Endothelial cell of umbilical vein (primary cell): ENCODE results near the gene ALDH1A2. TPM values are rescaled to one million over a fixed set of nuclear protein-coding genes. Genes with fewer than 3 reads are reported as not detected.

Experiments used
- BruUV-seq: library from RNA; stranded (reverse); fragments of 400-500 nt; replicated peaks from 2 replicates; lab custom pipeline; 2021; lab: Mats Ljungman, UMichigan
- CTCF ChIA-PET: fragments of 300-600, 350-600 bp; sonication (Branson Sonifier 250); formaldehyde crosslinking; loops from one replicate; lab custom pipeline; 2021; ENCODE audit warnings: antibody characterized with exemption, inconsistent platforms; lab: Charles Lee
- POLR2A ChIA-PET: fragments of 300-600, 350-600 bp; sonication (Branson Sonifier 250); formaldehyde crosslinking; loops from one replicate; lab custom pipeline; 2021; ENCODE audit warnings: antibody characterized with exemption, inconsistent platforms; lab: Charles Lee
- DNase-seq: peaks from one replicate; pipeline ENCODE4 v3.0.0-alpha.2; 2011; ENCODE audit warnings: low read depth, low spot score
- FAIRE-seq: peaks from 2 replicates; lab custom pipeline; 2011; peaks lifted over from hg19 to GRCh38; lab: Jason Lieb, UNC
- H2AFZ ChIP-seq: 2 replicates; pipeline ENCODE4 v1.6.0; 2012; ENCODE audit warnings: low read depth, low read length, control low read depth, inconsistent platforms
- H3K27ac ChIP-seq: 2 replicates; pipeline ENCODE4 v1.5.1; 2011; ENCODE audit warnings: low read depth, mild to moderate bottlenecking, control low read depth, low read length, moderate library complexity; ENCODE audit not compliant: insufficient read depth
- H3K27me3 ChIP-seq, 2 experiments: 2 replicates each; pipeline versions ENCODE4 v1.6.0 to v1.6.1; 2011; ENCODE audit warnings: low read length in 2 of 2, mixed read lengths in 1 of 2; ENCODE audit not compliant: control insufficient read depth in 2 of 2, insufficient read depth in 2 of 2
- H3K36me3 ChIP-seq, 2 experiments: 2 replicates in 1 of 2; 3 replicates in 1 of 2; pipeline ENCODE4 v1.5.1; 2011; ENCODE audit warnings: low read length in 2 of 2, mild to moderate bottlenecking in 1 of 2, moderate library complexity in 1 of 2; ENCODE audit not compliant: control insufficient read depth in 2 of 2, insufficient read depth in 2 of 2; ENCODE audit errors: extremely low read depth in 1 of 2
- H3K4me1 ChIP-seq: 3 replicates; pipeline ENCODE4 v1.5.1; 2011; ENCODE audit warnings: mild to moderate bottlenecking, low read length; ENCODE audit not compliant: control insufficient read depth, insufficient read depth; ENCODE audit errors: extremely low read depth
- H3K4me2 ChIP-seq: 2 replicates; pipeline ENCODE4 v1.6.1; 2011; ENCODE audit warnings: low read length, control low read depth, mixed read lengths; ENCODE audit not compliant: insufficient read depth
- H3K4me3 ChIP-seq, 3 experiments: fragments of 200-600 bp in 1 of 3; sonication (generic), shearing (Covaris generic) in 1 of 3; replicated peaks in 1 of 3; 2 replicates each; pipeline ENCODE4 v1.5.1; 2011 to 2016; ENCODE audit warnings: control low read depth in 3 of 3, low read length in 3 of 3, mild to moderate bottlenecking in 2 of 3, inconsistent platforms in 1 of 3, low read depth in 1 of 3, moderate library complexity in 1 of 3; ENCODE audit not compliant: insufficient read depth in 1 of 3
- H3K79me2 ChIP-seq: 2 replicates; pipeline ENCODE4 v1.6.0; 2012; ENCODE audit warnings: low read length, inconsistent platforms; ENCODE audit not compliant: control insufficient read depth, insufficient read depth
- H3K9ac ChIP-seq: replicated peaks from 2 replicates; pipeline ENCODE3; 2011; ENCODE audit warnings: low read length, control low read depth; ENCODE audit not compliant: insufficient read depth; ENCODE audit errors: extremely low read depth
- H3K9me1 ChIP-seq: replicated peaks from 3 replicates; pipeline ENCODE4 v1.6.0; 2011; ENCODE audit warnings: mild to moderate bottlenecking, low read length; ENCODE audit not compliant: control insufficient read depth, insufficient read depth; ENCODE audit errors: extremely low read depth
- H3K9me3 ChIP-seq: replicated peaks from 2 replicates; pipeline ENCODE4 v1.5.1; 2012; ENCODE audit warnings: low read length, inconsistent platforms; ENCODE audit not compliant: control insufficient read depth, insufficient read depth
- H4K20me1 ChIP-seq: replicated peaks from 2 replicates; pipeline ENCODE3; 2011; ENCODE audit warnings: mild to moderate bottlenecking, low read length; ENCODE audit not compliant: control insufficient read depth, insufficient read depth; ENCODE audit errors: extremely low read depth
- EZH2 ChIP-seq: IDR thresholded peaks from 2 replicates; pipeline ENCODE4 v1.6.1; 2012; ENCODE audit warnings: borderline replicate concordance, low read depth, mild to moderate bottlenecking, moderate library complexity, low read length, inconsistent platforms; ENCODE audit not compliant: severe bottlenecking
- FOS ChIP-seq: IDR thresholded peaks from 2 replicates; pipeline ENCODE4 v1.6.1; 2011; ENCODE audit warnings: mild to moderate bottlenecking, low read length, moderate library complexity, borderline replicate concordance; ENCODE audit not compliant: insufficient read depth
- GATA2 ChIP-seq: IDR thresholded peaks from 2 replicates; pipeline ENCODE4 v1.7.0; 2011; ENCODE audit warnings: low read depth, mild to moderate bottlenecking, moderate library complexity, mixed read lengths, low read length; ENCODE audit not compliant: insufficient read length, insufficient read depth
- JUN ChIP-seq: IDR thresholded peaks from 2 replicates; pipeline ENCODE4 v1.6.1; 2011; ENCODE audit warnings: borderline replicate concordance, low read depth; ENCODE audit not compliant: insufficient read length, insufficient read depth
- MAX ChIP-seq: IDR thresholded peaks from 2 replicates; pipeline ENCODE4 v1.6.1; 2011; ENCODE audit not compliant: insufficient read depth, insufficient read length
- MYC ChIP-seq: IDR thresholded peaks from one replicate; pipeline ENCODE4 v1.6.1; 2011; ENCODE audit warnings: mild to moderate bottlenecking, low read depth, low read length
- POLR2A ChIP-seq: IDR thresholded peaks from 2 replicates; pipeline ENCODE4 v1.6.1; 2012; ENCODE audit warnings: low read depth, mild to moderate bottlenecking, control low read depth, low read length
- POLR2AphosphoS5 ChIP-seq: IDR thresholded peaks from 2 replicates; pipeline ENCODE4 v1.6.1; 2012; ENCODE audit warnings: low read depth, mild to moderate bottlenecking, control low read depth, low read length, moderate library complexity; ENCODE audit not compliant: insufficient read depth
- dilution Hi-C: fragments of 300-500 bp; cut with MboI; formaldehyde crosslinking; loops from one replicate; pipeline ENCODE4 v1.15.0; 2019; ENCODE audit warnings: low sequenced_read_pairs; ENCODE audit not compliant: extremely low pct_ligation_motif_present
- intact Hi-C: fragments of 100-400 bp; cut with micrococcal nuclease; formaldehyde crosslinking; loops from one replicate; pipeline ENCODE4 v1.10.0; 2022
- polyA plus RNA-seq, 4 experiments: library from polyadenylated mRNA; depleted of rRNA in 3 of 4; stranded (reverse) in 3 of 4; unstranded in 1 of 4; fragments of >200 nt; gene quantifications; 2 replicates each; pipeline versions ENCODE4 v1.2.1 to v1.2.3, GENCODE V29; 2011 to 2012; ENCODE audit warnings: missing spikeins in 1 of 4
- total RNA-seq: library from RNA; stranded (reverse); gene quantifications from 2 replicates; pipeline ENCODE4 v1.2.3, GENCODE V29; 2021
- TF ChIP-seq, protein P1 (sequence below), 2 donors: IDR thresholded peaks; 1 replicate in 1 of 2; 2 replicates in 1 of 2; pipeline ENCODE4 v1.5.1; 2011; ENCODE audit warnings: low read length in 2 of 2, mild to moderate bottlenecking in 2 of 2, moderate library complexity in 2 of 2, control low read depth in 1 of 2, inconsistent platforms in 1 of 2, low read depth in 1 of 2; ENCODE audit not compliant: insufficient read depth in 1 of 2; ENCODE audit errors: extremely low read depth in 1 of 2

ALDH1A2 gene
- total and polyA plus RNA-seq, 2 donors (not counting 3 experiments of a cell fraction or from before 2014, with no cell fraction given): 16.3 to 34.9 TPM

GRCh38 chr15:58014040-58014439 lies 51.5 kb downstream of the ALDH1A2 start:
- H3K9me3 ChIP-seq: no peaks in the 10 kb centered on the region
- no peak overlapping the region for H2AFZ ChIP-seq
- no peak overlapping the region for H3K4me3 ChIP-seq
- no peaks in the 10 kb centered on the region for H3K27me3 ChIP-seq
- no peak for DNase-seq
- H3K9ac ChIP-seq: no peak overlapping the region
- H3K4me1 ChIP-seq: peaks cover 7% of the 10 kb centered on the region
- ChIA-PET CTCF (no interaction called here), POLR2A (no interaction called here)
- H3K4me2 ChIP-seq: no peak overlapping the region
- no peaks in the 10 kb centered on the region for H3K79me2 ChIP-seq
- H3K9me1 ChIP-seq: no peaks in the 10 kb centered on the region
- no peak for FAIRE-seq
- H3K36me3 ChIP-seq: no peaks in the 10 kb centered on the region
- no TSS peak for BruUV-seq
- H3K27ac ChIP-seq: no peak overlapping the region
- intact Hi-C loops: no loop called here
- dilution Hi-C loops: no loop called here
- no peaks in the 10 kb centered on the region for H4K20me1 ChIP-seq
- TF ChIP-seq JUN (no peak), POLR2AphosphoS5 (no peak), GATA2 (no peak), MAX (no peak), EZH2 (no peak), MYC (no peak), FOS (no peak), POLR2A (no peak)
- TF ChIP-seq, protein P1, sequence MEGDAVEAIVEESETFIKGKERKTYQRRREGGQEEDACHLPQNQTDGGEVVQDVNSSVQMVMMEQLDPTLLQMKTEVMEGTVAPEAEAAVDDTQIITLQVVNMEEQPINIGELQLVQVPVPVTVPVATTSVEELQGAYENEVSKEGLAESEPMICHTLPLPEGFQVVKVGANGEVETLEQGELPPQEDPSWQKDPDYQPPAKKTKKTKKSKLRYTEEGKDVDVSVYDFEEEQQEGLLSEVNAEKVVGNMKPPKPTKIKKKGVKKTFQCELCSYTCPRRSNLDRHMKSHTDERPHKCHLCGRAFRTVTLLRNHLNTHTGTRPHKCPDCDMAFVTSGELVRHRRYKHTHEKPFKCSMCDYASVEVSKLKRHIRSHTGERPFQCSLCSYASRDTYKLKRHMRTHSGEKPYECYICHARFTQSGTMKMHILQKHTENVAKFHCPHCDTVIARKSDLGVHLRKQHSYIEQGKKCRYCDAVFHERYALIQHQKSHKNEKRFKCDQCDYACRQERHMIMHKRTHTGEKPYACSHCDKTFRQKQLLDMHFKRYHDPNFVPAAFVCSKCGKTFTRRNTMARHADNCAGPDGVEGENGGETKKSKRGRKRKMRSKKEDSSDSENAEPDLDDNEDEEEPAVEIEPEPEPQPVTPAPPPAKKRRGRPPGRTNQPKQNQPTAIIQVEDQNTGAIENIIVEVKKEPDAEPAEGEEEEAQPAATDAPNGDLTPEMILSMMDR (IDR thresholded peaks at IDR 0.05; ENCODE audit: extremely low read depth in 1 of 2, insufficient read depth in 1 of 2, low read depth in 1 of 2, low read length in 2 of 2): no peak
